HL-60 (cell line): ENCODE measurements around the gene ATP5F1E.

ENCODE experiments used
- CTCF ChIP-seq: IDR thresholded peaks from one replicate; pipeline ENCODE4 v1.5.1; 2011; ENCODE audit warnings: low read length, control low read depth, inconsistent platforms; ENCODE audit not compliant: insufficient read depth
- TF ChIP-seq, protein P1 (sequence below): IDR thresholded peaks from 2 replicates; pipeline ENCODE4 v1.6.1; 2012; ENCODE audit warnings: low read depth; ENCODE audit not compliant: insufficient replicate concordance

GRCh38 chr20:59078231-59078630 lies 46.1 kb upstream of the ATP5F1E start:
- no peak for TF ChIP-seq CTCF
- TF ChIP-seq, protein P1, sequence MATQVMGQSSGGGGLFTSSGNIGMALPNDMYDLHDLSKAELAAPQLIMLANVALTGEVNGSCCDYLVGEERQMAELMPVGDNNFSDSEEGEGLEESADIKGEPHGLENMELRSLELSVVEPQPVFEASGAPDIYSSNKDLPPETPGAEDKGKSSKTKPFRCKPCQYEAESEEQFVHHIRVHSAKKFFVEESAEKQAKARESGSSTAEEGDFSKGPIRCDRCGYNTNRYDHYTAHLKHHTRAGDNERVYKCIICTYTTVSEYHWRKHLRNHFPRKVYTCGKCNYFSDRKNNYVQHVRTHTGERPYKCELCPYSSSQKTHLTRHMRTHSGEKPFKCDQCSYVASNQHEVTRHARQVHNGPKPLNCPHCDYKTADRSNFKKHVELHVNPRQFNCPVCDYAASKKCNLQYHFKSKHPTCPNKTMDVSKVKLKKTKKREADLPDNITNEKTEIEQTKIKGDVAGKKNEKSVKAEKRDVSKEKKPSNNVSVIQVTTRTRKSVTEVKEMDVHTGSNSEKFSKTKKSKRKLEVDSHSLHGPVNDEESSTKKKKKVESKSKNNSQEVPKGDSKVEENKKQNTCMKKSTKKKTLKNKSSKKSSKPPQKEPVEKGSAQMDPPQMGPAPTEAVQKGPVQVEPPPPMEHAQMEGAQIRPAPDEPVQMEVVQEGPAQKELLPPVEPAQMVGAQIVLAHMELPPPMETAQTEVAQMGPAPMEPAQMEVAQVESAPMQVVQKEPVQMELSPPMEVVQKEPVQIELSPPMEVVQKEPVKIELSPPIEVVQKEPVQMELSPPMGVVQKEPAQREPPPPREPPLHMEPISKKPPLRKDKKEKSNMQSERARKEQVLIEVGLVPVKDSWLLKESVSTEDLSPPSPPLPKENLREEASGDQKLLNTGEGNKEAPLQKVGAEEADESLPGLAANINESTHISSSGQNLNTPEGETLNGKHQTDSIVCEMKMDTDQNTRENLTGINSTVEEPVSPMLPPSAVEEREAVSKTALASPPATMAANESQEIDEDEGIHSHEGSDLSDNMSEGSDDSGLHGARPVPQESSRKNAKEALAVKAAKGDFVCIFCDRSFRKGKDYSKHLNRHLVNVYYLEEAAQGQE, result no peak
